Measurements from ENCODE around the gene ZNF490.
"Not testable (repeated sequence)": the region's sequence is repeated elsewhere in the genome, so short reads cannot be mapped to it uniquely, and the experiment has no call there.

The ZNF490 gene

DNA sequence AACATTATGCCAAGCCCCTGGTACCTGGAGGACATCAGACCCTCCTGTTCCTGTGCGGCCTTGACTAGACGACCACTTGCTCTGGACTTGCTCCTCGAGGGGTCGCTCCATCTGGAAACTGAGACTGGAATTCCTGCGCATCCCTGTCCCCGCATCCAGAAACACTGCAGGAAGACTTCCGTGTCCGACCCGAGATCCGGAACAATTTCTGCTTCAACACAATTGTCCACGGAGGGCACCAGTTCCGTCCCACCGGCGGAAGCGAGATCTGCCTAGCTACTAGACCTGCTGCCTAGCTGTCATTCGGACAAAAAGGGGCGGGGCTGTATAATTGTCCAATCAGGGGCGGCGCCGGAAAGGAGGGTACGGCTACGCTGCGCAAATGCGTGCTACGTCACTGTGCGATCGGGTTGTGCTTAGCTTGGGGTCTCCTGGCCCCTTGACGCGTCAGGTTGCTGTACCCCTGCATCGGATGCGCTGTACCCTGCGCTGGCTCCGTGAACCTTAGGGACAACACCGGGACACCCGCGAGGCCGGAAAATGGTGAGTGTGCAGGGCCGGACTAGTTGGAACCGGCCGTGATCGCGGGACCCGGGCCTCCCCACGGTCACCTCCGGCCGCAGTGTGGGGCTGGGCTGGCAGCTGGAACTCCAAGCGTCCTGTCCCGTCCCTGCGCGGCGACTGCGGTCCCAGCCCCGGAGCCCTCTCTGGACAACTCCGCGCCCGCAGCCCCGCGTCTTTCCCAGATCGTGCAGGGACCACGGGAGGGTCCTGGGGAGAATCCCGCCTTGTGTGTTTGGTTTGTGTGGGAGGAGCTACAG lies at the start of gene ZNF490, which contains the start of gene ZNF791:
Gene ZNF490 (minus strand): TSS at position 274 of the 821 bp plus-strand sequence. CDS start 133 bp downstream, at position 141.
Gene ZNF791 (plus strand): TSS at position 381 of the 821 bp plus-strand sequence. CDS start 160 bp downstream, at position 541.
- peak; percentile 87 to 95 for DNase-seq (ENCODE audit: low read depth in 2 of 2)

DNA sequence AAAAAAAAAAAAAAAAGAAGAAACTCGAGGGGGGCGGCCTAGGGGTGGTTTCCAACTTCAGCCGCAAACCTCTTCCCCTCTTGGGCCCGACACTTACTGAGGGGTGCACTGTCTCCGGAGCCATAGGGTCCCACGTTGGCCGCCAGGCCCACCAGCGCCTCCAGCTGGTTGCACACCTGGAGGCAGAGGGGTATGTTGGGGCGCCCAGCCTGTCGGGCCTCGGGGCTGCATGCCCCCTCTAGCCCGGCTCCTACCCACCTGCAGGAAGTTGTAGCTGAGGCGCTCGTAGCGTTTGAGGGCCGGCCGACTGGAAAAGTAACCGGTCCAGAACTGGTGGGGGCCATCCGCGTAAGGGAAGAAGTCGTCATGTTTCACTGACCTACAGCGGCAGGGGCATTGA lies 47.4 kb upstream of the ZNF490 start:
- DNase-seq (ENCODE audit: low read depth in 2 of 2), result no peak

DNA sequence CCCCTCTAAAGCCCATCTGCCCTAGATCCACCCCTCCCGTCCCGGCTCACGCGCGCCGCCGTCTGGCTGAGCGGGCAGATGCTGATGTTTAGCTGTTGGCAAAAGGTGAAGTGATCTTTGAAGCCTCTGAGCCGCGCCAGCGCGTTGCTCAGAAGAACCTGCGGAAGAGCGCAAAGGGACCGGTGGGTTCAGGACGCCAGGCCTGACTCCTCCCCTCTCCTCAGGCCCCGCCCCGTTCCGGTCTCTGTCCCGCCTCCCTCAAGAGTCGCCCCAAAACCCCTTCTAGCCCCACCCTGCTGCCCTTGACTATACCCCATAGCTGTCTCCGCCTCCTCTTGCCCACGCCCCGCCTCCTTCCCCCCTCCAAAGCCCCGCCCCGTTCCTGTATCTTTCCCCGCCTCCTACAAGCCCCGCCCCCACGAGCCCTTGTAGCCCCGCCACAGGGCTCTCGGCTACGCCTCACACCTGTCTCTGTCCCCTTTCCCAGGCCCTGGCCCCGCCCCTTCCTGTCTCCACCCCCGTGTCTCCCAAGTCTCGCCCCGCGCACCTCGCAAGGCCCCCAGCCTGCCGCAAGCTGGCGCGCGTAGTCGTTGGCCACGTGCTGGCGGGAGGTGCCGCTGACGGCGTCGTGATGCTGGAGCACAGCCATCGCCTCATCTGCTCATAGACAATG lies 46.4 kb upstream of the ZNF490 start:
- DNase-seq (ENCODE audit: low read depth in 2 of 2), result no peak

DNA sequence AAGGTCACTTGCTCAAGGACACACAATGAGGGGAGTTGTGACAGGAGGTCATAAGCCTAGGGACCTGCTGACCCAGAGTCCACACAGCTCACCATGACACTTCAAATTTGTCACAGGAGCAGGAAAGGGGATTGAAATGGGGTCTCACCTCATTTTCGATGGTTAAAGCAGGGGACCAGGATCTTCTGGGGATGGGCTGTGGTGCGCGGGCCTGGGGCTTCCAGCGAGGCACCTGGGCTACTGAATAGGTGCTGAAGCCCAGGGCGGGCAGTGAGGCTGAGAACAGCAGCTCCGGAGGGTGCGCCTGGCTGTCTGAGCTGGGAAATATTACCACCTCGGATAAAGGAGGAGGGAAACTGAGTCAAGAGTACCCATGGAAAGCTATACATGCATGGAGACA lies 44.9 kb upstream of the ZNF490 start:
- DNase-seq (ENCODE audit: low read depth in 2 of 2), result no peak

DNA sequence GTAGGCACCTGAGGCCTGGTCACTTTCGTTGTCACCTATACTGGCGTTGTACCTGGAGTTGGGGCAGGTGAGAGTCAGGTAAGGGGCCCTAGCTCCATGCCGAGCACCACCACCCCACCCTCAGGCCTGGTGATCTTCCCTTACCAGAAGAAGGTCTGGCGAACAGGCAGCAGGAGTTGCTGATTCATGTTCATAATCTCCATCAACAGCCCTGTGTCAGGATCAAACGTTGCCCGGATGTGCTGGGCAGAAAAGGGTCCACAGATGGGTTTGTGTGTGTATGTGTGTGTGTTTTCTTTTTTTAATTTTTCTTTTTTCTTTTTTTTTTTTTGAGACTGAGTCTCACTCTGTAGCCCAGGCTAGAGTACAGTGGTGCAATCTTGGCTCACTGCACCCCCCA lies 41.6 kb upstream of the ZNF490 start:
- no peak for DNase-seq (ENCODE audit: low read depth in 2 of 2)

DNA sequence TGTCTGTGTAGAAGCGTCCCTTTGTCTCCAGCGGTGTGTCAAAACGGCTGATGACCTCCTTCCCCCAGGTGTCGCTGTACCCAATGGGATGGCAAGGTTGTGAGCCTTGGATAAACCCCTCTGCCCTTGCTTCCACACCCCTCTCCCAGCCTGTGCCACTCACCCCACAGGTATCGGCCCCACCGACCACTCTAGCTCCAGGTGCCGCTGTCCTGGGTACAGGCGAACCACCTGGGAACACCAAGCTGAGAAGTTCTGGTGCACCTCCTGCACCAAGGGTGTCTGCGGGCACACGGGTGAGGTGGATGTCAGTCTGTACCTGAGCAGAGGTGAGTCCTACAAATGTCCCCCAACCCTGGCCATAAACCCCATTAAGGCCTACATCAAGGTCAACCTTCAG lies 39.3 kb upstream of the ZNF490 start:
- DNase-seq (ENCODE audit: low read depth in 2 of 2), result no peak

DNA sequence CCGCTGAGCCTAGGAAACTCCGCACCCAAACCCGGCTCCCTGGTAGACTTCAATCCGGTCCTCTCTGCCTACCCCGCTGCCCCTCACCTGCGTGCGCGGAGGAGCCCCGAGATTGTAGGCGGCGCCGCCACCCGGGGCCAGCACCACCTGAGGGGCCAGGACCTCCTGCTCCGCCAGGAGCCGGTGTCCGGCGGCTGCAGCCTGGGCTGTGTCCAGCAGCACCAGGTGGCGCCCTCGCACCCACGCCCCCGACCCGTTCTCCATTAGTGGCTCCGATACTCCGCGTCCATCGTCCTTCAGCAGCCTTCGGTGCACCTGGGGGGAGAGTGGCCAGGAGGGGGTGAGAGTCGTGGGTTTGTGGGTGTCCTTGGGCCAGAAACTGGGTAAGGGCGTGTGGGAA lies 37.5 kb upstream of the ZNF490 start:
- DNase-seq (ENCODE audit: low read depth in 2 of 2), result no peak

DNA sequence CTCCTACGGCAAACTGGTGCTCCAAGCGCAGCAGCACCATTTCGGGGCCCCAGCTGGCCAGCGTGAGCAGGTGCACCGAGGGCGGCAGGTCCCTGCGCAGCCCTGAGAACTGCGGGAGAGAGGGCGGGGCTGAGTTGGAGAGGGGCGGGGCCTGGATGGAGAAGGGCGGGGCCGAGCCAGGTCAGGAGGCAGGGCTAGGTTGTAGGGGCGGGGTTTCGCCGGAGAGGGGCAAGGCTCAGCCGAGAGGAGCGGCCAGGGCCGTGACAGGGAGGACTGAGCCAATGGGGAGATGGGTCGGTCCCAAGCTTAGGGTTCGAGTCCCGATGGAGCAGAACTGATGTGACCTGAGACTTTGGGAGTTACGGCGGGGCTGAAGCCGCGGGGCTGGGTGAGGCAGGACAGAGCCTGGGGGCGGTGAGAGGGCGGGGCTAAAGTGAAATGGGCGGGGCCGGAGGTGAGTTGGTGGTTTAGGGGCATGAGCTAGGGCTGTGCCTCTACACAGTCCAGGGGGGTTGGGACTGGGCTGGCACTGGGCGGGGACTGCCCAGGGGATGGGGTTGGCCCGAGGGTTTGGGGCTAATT lies 37.0 kb upstream of the ZNF490 start:
- DNase-seq (ENCODE audit: low read depth in 2 of 2), result no peak

DNA sequence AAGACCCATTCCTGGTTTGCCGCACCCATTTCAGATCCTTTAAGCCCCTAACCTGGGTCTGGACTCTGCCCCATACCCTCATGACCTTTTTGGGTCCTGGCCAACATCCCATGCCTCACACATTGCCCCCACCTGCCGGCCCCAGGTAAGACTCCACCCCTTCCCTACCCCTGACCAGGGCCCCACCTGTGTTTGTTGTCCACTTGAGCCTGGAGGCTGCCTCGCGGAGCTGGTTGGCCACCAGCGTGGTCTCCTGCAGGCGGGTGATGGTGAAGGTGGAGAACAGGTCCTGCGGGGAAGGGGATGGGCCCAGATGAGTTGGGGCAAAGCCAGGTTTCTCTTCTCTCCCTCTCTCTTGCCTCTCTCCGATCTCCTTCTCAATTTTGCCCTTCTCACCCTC lies 36.4 kb upstream of the ZNF490 start:
- no peak for DNase-seq (ENCODE audit: low read depth in 2 of 2)

DNA sequence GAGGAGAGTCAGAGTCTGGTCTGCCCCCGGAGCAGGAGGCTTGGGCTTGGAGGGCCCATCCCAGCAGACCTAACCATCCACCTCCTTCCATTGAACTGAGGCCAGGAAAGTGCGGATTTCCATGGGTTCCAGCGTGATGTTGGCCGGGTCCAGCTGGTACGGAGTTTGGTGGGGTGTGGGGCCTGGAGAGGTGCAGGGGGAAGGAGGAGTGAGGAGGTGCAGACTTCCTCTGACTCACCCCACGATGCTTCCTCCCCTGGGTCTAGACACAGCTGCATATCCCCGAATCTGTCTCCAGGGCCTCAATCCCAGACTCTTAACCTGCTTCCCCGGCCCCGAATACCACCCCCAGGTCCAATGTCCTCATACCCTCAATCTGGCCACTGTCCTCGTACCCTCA lies 35.9 kb upstream of the ZNF490 start:
- no peak for DNase-seq (ENCODE audit: low read depth in 2 of 2)

DNA sequence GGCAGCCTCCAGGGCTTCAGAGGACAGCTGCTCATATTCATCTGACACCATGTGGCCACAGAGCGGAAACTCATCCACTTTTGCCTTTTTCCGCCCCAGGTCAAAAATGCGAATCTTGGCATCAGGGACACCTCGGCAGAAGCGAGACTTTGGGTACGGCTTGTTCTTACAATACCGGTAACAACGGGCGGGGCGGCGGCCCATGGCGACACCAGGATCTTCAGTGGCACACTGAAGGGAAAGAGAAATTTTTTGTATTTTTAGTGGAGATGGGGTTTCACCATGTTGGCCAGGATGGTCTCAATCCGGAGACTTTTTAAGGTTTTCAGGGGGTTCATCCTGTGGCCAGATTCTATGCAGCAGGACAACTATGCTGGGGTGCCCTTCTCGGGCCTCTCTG lies 33.1 kb upstream of the ZNF490 start:
- not testable (repeated sequence) for DNase-seq (ENCODE audit: low read depth in 2 of 2)

DNA sequence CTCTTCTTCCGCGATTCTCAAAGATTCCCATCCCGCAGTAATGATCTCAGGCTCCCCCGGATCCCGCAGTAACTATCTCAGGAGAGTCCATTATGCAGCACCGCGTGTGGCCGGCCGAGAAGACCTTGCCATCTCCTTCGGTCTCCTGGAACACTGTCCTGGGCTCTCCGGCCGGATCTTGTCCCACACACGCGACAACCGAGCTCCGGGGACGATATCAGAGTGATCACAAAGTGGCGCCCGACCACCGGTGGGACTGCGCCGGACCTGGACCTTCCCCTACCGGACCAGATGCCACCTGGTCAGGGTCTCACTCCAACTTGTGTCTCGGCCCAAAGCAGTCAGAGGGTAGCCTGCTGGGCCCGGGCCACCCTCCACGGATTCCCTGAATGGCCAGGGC lies 31.9 kb upstream of the ZNF490 start:
- DNase-seq (ENCODE audit: low read depth in 2 of 2), result no peak

DNA sequence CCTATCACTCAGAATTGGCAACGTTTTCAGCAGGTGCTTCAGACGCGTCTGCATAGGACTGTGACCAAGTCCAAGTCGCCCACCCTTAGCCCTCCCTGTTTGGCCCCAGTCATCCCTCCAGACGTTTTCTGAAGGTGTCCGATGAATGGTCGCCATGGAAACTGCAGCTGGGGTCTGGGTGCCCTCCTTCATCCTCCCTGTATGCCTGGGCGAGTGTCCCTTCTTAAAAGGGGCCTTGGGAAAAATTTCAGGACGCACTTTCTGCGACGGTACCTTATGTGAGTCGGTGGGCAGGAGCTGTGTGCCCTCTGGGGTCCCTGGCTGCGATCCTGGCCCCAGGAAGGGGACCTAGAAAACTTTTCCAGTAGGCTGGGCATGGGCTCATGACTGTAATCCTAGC lies 30.8 kb upstream of the ZNF490 start:
- DNase-seq (ENCODE audit: low read depth in 2 of 2), result no peak

DNA sequence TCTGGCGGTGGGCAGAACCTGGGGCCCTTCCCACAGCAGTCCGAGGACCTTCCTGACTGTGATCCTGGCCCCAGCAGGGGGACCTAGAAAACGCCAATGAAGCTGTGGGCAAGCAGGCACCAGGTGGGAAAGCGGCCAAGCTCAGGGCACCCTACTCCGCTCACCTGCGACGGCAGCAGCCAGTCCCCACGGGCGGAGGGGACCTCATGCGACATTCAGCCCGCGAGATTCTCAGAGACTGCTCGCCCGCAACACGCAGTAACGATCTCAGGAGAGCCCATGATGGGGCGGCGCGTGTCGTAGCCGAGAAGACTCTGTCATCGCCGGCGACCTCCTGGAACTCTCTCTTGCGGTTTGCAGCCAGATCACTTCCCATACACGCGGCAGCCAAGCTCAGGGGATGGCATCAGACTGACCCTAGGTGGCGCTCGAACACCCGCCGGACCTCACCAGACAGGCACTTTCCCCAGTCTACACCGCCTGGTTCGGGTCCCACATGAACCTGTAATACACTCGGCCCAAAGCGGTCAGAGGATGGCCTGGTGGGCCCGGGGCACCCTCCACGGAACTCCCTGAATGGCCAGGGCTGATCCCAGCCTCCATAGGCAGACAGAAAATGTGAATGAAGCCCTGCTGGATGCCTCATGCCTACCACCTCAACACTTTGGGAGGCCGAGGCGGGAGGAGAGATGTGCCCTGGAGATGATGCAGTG lies 29.4 kb upstream of the ZNF490 start:
- DNase-seq (ENCODE audit: low read depth in 2 of 2), result peak; percentile 69 to 78

DNA sequence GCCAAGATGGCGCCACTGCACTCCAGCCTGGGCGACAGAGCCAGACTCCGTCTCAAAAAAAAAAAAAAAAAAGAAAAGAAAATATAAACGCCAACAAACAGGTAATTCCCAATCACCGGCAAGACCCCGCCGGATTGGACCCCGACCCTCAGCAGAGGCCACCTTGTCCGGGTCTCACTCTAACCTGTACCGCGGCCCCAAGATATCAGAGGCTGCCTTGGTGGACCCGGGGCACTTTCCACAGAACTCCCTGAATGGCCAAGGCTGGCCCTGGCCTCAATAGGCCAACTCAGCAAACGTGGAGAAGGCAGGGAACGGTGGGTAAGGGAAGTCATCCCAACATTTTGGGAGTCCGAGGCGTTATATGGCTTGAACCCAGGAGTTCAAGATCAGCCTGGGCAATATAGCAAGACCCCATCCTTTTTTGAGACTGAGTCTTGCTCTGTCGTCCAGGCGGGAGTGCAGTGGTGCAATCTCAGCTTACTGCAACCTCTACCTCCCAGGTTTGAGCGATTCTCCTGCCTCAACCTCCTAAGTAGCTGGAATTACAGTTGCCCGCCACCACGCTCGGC lies 28.1 kb upstream of the ZNF490 start:
- no peak for DNase-seq (ENCODE audit: low read depth in 2 of 2)

DNA sequence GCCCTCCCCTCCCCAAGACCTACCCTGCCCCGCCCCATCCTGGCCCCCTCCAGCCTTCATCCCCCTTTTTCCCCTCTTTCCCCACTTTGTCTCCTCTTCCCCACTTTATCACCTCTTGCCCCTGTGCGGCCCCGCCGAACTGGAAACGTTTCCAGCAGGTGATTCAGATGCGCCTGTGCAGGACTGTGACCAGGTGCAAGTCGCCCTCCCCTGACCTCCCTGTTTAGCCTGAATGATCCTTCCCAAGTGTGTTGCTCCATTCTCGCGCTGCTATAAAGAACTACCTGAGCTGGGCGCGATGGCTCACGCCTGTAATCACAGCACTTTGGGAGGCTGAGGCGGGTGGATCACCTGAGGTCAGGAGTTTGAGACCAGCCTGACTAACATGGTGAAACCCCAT lies 26.0 kb upstream of the ZNF490 start:
- no peak for DNase-seq (ENCODE audit: low read depth in 2 of 2)

DNA sequence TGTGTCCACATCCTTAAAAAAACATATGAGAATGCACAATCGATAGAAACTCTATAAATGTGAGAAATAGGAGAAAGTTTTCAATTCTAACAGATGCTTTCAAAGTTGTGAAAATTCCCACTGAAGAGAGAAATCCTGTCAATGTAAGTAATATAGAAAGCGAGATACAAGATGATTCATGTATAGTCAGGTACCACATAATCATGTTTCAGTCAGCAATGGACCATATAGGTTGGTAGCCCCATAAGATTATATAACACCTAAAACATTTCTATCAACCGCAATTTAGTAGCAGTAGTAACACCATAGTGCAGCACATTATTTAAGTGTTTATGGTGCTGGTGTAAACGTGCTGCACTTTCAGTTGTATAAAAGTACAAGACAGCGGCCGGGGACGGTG lies 18.6 kb upstream of the ZNF490 start:
- DNase-seq (ENCODE audit: low read depth in 2 of 2), result no peak

DNA sequence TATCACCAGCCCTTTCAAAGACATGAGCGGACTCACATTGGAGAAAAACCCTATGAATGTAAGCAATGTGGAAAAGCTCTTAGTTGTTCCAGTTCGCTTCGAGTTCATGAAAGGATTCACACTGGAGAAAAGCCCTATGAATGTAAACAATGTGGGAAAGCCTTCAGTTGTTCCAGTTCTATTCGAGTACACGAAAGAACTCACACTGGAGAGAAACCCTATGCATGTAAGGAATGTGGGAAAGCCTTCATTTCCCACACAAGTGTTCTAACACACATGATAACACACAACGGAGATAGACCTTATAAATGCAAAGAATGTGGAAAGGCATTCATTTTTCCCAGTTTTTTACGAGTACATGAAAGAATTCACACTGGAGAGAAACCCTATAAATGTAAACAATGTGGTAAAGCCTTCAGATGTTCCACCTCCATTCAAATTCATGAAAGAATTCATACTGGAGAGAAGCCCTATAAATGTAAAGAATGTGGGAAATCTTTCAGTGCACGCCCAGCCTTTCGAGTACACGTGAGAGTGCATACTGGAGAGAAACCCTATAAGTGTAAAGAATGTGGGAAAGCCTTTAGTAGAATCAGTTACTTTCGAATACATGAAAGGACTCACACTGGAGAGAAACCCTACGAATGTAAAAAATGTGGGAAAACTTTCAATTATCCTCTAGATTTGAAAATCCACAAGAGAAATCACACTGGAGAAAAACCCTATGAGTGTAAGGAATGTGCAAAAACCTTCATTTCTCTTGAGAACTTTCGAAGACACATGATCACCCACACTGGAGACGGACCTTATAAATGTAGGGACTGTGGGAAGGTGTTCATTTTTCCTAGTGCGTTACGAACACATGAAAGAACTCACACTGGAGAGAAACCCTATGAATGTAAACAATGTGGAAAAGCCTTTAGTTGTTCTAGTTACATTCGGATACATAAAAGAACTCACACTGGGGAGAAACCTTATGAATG lies 17.7 kb upstream of the ZNF490 start:
- DNase-seq (ENCODE audit: low read depth in 2 of 2), result no peak

DNA sequence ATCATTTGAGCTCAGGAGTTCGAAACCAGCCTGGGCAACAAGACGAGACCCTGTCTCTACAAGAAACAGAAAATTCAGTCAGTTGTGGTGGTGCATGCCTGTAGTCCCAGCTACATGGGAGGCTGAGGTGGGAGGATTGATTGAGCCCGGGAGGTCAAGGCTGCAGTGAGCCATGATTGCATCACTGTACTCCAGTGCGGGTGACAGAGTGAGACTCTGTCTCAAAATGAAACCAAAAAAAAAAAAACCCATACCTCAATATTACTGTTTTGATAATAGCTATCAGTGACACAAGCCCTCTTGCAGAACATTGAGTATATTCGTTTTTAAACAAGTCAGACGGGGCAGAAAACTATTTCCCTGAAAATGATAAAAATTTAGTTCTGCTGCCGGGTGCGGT lies 16.3 kb upstream of the ZNF490 start:
- DNase-seq (ENCODE audit: low read depth in 2 of 2), result no peak

DNA sequence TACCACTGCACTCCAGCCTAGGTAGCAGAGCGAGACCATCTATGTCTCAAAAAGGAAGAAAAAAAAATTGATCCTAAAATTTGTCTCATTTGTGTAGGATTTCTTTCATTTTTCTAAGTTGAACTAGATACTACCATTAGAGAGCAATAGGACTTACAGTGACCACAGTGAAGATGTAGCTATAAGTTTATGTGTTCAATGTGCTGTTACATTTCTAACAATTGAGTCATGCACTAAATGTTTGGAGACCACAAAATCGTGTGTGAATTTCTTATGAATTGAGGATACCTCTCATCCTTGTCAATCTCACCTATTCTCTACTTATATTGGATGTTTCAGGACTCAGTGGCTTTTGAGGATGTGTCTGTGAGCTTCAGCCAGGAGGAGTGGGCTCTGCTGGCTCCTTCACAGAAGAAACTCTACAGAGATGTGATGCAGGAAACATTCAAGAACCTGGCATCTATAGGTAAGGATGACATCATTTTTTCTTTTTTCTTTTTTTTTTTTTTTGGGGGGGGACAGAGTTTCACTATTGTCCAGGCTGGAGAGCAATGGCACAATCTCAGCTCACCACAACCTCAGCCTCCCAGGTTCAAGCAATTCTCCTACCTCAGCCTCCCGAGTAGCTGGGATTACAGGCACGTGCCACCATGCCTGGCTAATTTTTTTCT lies 12.9 kb upstream of the ZNF490 start:
- no peak for DNase-seq (ENCODE audit: low read depth in 2 of 2)

Data from stimulated activated CD8-positive, alpha-beta memory T cell treated with anti-CD3 and anti-CD28 coated beads, Interleukin-15, amount 100 ng/mL, for 4 hours (primary cell).